Measurements from ENCODE around the gene CEP83. TPM values are rescaled to one million over a fixed set of nuclear protein-coding genes. Genes with fewer than 3 reads are reported as not detected.

The CEP83 gene
- polyA plus RNA-seq, 1 donor from 2014 or later = 19.5 TPM

DNA sequence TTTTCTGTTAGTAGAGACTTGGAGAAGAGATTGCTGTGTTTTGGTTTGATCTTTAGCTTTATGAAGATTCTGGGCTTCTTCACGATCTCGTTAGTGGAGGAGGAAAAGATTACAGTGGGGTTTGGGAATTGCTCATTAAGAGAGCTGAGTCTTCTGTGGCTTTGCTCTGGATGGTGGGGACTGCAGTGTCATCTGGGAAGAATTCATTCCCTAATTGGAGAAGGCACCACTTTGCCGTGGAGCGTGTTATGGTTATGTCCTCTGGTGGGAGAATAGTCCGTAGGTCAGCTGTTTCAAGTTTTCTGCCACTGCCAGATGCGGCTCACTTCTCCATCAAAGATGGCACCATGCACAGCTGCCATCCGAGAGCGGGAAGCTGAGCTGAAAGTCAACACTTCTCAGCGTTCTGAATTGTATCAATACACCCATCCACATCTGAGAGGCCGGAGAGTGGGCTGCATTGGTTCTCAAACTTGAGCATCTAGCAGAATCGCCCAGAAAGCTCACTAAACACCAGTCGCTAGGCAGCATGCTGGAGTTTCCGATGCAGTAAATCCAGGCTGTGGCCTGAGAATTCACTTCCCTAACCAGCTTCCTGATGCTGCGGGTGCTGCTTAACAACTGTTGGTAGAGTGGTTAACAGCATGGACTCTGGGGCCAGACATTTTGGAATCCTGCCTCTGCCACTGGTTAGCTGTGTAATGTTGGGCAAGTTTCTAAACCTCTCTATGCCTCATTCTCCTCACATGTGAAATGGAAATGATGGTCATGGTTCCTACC is 193.5 kb downstream of the CEP83 start:
- no peak overlapping the region for H3K27ac ChIP-seq (ENCODE audit: low read length)
- no peak overlapping the region for H2AFZ ChIP-seq (ENCODE audit: low read depth, low read length)
- H3K9ac ChIP-seq (ENCODE audit: low read length) = no peak overlapping the region
- H3K4me3 ChIP-seq (ENCODE audit: low read length) = no peak overlapping the region
- H3K4me2 ChIP-seq (ENCODE audit: low read length) = no peak overlapping the region
- no peaks in the 10 kb centered on the region for H3K79me2 ChIP-seq (replicated peaks; ENCODE audit: insufficient read depth, low read length)
- peaks cover 21% of the 10 kb centered on the region for H3K36me3 ChIP-seq (ENCODE audit: insufficient read depth, low read length)
- no peaks in the 10 kb centered on the region for H3K9me3 ChIP-seq (ENCODE audit: low read length)
- H4K20me1 ChIP-seq (ENCODE audit: insufficient read depth) = no peaks in the 10 kb centered on the region
- H3F3A ChIP-seq (ENCODE audit: insufficient read depth, low read length, poor library complexity, severe bottlenecking) = no peaks in the 10 kb centered on the region
- no peaks in the 10 kb centered on the region for H3K27me3 ChIP-seq (ENCODE audit: insufficient read depth, low read depth, low read length)
- no peak for TF ChIP-seq EZH2 (IDR thresholded peaks at IDR 0.05; ENCODE audit: borderline replicate concordance, insufficient read depth, low read length, poor library complexity, severe bottlenecking)
- TF ChIP-seq, protein P1, sequence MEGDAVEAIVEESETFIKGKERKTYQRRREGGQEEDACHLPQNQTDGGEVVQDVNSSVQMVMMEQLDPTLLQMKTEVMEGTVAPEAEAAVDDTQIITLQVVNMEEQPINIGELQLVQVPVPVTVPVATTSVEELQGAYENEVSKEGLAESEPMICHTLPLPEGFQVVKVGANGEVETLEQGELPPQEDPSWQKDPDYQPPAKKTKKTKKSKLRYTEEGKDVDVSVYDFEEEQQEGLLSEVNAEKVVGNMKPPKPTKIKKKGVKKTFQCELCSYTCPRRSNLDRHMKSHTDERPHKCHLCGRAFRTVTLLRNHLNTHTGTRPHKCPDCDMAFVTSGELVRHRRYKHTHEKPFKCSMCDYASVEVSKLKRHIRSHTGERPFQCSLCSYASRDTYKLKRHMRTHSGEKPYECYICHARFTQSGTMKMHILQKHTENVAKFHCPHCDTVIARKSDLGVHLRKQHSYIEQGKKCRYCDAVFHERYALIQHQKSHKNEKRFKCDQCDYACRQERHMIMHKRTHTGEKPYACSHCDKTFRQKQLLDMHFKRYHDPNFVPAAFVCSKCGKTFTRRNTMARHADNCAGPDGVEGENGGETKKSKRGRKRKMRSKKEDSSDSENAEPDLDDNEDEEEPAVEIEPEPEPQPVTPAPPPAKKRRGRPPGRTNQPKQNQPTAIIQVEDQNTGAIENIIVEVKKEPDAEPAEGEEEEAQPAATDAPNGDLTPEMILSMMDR (IDR thresholded peaks at IDR 0.05; ENCODE audit: poor library complexity, severe bottlenecking) = no peak
- TF ChIP-seq, protein P2, sequence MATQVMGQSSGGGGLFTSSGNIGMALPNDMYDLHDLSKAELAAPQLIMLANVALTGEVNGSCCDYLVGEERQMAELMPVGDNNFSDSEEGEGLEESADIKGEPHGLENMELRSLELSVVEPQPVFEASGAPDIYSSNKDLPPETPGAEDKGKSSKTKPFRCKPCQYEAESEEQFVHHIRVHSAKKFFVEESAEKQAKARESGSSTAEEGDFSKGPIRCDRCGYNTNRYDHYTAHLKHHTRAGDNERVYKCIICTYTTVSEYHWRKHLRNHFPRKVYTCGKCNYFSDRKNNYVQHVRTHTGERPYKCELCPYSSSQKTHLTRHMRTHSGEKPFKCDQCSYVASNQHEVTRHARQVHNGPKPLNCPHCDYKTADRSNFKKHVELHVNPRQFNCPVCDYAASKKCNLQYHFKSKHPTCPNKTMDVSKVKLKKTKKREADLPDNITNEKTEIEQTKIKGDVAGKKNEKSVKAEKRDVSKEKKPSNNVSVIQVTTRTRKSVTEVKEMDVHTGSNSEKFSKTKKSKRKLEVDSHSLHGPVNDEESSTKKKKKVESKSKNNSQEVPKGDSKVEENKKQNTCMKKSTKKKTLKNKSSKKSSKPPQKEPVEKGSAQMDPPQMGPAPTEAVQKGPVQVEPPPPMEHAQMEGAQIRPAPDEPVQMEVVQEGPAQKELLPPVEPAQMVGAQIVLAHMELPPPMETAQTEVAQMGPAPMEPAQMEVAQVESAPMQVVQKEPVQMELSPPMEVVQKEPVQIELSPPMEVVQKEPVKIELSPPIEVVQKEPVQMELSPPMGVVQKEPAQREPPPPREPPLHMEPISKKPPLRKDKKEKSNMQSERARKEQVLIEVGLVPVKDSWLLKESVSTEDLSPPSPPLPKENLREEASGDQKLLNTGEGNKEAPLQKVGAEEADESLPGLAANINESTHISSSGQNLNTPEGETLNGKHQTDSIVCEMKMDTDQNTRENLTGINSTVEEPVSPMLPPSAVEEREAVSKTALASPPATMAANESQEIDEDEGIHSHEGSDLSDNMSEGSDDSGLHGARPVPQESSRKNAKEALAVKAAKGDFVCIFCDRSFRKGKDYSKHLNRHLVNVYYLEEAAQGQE (IDR thresholded peaks at IDR 0.05; ENCODE audit: borderline replicate concordance) = no peak
- no peak for TF ChIP-seq SMC3 (conservative IDR thresholded peaks at IDR 0.05; ENCODE audit: poor library complexity)
- TF ChIP-seq MXI1 (conservative IDR thresholded peaks at IDR 0.05; ENCODE audit: poor library complexity, severe bottlenecking) = no peak
- no peak for TF ChIP-seq EP300 (conservative IDR thresholded peaks at IDR 0.05; ENCODE audit: poor library complexity, severe bottlenecking)
- no peak for TF ChIP-seq POLR2AphosphoS5 (IDR thresholded peaks at IDR 0.05)
- TF ChIP-seq TAF1 (IDR thresholded peaks at IDR 0.05; ENCODE audit: low read depth) = no peak
- no peak for TF ChIP-seq RAD21 (conservative IDR thresholded peaks at IDR 0.05)
- H3K9me2 ChIP-seq (ENCODE audit: insufficient read depth, low read length) = no peaks in the 10 kb centered on the region

DNA sequence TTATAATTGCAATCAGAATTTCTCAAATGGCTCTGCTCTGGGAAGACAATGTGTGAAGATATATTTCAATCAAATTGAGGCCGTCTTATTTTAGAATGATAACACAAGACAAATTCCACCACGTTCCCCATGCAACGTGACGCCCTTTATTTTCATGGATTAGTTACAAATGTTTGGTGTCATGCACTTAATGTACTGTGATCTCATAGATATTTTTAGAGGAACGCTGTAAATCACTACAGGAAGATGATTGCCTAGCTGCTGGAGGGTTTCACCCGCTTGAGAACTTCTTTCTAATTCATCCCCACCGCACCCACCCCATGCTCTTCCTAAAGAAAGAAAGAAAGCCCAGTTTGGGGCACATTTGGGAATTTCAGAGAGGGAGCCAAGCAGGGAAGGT is 194.1 kb downstream of the CEP83 start:
- Histone ChIP-seq H3K9me3 (ENCODE audit: low read length) (no peaks in the 10 kb centered on the region), H3K4me2 (ENCODE audit: low read length) (no peak overlapping the region), H3K4me3 (ENCODE audit: low read length) (no peak overlapping the region), H3K9me2 (ENCODE audit: insufficient read depth, low read length) (no peaks in the 10 kb centered on the region), H3K36me3 (ENCODE audit: insufficient read depth, low read length) (peaks cover 21% of the 10 kb centered on the region), H3K79me2 (replicated peaks; ENCODE audit: insufficient read depth, low read length) (no peaks in the 10 kb centered on the region), H3F3A (ENCODE audit: insufficient read depth, low read length, poor library complexity, severe bottlenecking) (no peaks in the 10 kb centered on the region), H4K20me1 (ENCODE audit: insufficient read depth) (no peaks in the 10 kb centered on the region), H3K9ac (ENCODE audit: low read length) (no peak overlapping the region), H3K27ac (ENCODE audit: low read length) (no peak overlapping the region), H2AFZ (ENCODE audit: low read depth, low read length) (no peak overlapping the region), H3K27me3 (ENCODE audit: insufficient read depth, low read depth, low read length) (no peaks in the 10 kb centered on the region)
- TF ChIP-seq, protein P2 (IDR thresholded peaks at IDR 0.05; ENCODE audit: borderline replicate concordance) = no peak
- TF ChIP-seq POLR2AphosphoS5 (IDR thresholded peaks at IDR 0.05) (no peak), RAD21 (conservative IDR thresholded peaks at IDR 0.05) (no peak)
- TF ChIP-seq, protein P1 (IDR thresholded peaks at IDR 0.05; ENCODE audit: poor library complexity, severe bottlenecking) = no peak

Measured in neural cell (in vitro differentiated cells).